Stimulated activated CD4-positive, alpha-beta T cell treated with anti-CD3 and anti-CD28 coated beads, Interleukin-4, amount 100 ng/mL, for 1 hour (primary cell): ENCODE results near the gene SMCO3.

Experiments used
- DNase-seq: peaks from one replicate; pipeline ENCODE4 v3.0.0-alpha.2; 2020

SMCO3 gene

DNA sequence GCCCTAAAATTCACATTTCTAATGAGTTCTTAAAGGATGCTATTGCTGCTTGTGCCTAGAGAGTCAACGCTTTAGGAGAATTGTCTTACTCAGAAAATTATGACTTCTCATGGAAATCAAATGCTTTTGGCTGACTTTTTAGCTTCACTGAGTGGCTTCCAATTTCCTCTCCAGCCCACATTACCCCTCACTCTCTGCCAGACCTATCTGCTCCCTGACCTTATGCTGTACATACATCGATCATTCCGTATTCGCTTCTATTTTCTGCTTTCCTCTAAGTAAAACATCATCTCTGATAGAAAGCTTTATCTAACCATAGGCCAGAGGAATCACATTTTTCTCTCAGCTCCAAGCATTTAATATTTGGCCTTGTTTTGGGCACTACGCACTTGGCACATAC, 12.5 kb upstream of the SMCO3 start:
- DNase-seq, result no peak

DNA sequence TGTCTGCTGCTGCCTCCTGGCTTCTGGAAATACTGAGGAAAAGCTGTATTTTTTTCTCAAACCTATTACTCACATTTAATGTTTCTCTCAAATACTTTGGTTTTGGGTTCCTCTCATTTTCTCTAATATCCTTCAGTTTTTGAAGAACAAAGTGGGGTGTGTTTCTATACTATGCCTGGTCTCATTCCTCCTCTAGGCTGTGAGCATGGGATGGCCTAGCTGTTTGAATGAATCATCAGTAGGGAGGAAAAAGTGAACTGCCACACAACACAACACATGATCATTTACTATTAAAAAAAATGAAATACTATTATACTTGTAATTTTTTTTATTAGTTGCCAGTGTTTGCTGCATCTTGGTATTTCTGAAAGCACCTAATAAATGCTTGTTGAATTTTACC, 11.3 kb upstream of the SMCO3 start:
- DNase-seq, result no peak

DNA sequence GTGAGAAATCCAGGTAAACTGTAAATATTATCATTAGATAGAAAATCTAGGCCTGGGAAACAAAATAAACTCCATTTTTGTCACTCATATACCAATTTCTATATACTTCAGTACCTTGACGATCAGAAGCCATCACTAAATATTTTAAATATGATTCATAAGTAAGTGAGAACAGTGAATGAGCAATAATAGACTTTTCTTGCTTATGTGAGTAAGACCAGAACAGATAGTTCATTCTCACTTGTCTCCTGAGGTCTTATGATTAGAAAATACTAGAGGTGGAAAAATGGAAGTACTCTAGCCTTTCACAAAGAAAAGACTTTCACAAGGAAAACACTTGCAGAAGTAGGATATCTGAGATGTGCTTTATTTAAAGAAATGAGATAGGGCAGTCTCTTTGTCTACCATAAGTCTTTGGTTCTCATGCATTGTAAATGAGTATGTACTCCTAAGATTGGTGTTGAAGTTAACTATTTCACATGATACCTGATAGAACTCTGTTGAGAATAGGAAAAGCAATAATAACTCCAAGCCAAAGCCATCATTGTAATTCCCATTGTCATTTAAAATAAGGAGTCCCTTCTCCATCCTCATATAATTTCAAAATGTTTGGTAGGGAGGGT, 10.1 kb upstream of the SMCO3 start:
- no peak for DNase-seq

DNA sequence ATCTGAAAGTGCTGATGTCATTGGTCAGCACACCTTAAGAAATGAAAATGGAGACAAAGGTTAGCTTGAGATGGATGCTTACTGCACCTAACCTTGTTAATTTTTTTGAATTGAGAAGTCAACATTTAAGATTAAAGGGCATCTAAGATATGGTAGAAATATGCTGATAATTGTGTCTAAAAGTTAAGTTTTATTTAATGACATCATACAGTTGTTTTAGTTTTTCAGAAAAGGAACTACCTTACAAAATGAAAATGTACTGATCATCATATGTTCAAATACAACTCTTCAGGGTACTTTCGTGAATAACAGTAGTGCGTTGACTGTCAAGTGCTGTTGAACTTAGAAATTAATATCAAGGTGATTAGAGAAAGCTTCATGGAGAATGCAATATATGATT, 2.5 kb downstream of the SMCO3 start:
- no peak for DNase-seq

DNA sequence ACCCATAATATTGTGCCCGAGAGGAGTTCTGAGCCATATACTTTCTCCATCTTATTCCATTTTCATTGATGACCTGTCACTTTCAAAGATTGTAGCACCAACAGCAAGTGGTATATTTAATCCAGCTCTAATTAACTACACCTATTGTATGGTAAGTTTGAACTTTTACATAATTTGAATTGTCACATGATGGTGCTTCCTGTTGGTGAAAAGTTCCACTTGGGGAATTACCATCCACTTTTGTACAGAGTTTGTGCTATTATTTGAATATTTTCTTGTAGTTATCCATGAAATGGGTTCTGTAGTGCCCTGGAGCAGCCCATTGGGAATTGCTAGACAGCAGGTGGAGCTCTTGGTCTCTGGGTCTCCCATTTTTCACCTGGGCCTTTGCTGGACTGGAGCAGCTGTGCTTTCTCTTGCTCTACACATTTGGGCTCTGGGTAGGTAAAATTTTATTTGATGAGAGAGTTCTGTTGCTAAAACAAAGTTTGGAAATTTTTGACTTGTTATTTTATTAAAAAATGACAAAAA, 3.0 kb downstream of the SMCO3 start:
- no peak for DNase-seq

DNA sequence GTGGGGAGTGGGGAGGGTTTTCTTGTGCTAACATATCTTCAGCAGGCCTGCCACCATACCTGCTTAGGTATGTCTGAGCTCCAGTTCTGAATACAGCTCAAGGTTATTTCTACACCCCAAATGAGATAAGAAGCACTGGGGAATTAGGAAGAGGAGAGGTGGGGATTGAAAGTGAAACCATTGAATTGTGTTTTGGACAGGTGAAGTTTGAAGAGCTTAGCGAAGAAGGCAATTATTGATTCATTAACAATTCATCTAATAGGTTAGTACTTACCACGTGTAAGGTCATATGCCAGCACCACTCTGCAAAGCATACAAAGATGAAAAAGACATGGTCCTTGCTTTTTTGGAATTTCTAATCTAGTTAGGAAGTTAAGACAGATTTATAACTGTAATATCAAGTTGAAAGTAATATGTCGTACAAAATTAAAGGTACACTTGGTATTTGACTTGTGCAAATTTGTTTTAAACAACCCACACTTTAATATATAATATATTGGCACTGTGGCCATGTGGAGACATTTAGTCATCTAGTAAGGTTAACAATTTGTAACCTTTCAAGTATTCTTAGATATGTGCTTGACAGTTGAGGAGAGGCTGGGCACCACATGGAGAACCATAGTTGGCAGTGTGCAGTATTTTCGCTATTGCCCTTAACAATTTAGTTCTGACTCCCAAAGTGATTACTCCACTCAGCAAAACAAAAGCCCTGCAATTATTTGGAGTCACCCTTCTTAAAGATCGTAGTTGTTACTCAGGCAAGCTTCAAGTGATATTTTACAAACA, 3.6 kb downstream of the SMCO3 start:
- DNase-seq, result no peak

DNA sequence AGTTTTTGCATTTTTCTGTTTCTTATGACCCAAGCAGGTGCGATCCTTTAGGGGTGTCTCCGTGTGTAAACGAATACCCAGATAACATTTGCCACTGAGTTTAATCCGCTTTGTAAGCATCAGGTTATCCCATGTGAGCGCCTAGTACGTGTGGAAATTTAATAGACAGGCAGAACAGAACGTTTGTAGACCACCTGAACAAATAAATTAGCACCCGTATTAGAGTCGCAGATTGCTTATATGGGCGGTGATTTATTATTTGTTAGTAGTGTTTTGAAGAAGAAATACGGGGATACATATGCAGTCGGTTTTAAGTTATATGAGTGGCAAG, 10.2 kb downstream of the SMCO3 start:
- DNase-seq, result no peak

DNA sequence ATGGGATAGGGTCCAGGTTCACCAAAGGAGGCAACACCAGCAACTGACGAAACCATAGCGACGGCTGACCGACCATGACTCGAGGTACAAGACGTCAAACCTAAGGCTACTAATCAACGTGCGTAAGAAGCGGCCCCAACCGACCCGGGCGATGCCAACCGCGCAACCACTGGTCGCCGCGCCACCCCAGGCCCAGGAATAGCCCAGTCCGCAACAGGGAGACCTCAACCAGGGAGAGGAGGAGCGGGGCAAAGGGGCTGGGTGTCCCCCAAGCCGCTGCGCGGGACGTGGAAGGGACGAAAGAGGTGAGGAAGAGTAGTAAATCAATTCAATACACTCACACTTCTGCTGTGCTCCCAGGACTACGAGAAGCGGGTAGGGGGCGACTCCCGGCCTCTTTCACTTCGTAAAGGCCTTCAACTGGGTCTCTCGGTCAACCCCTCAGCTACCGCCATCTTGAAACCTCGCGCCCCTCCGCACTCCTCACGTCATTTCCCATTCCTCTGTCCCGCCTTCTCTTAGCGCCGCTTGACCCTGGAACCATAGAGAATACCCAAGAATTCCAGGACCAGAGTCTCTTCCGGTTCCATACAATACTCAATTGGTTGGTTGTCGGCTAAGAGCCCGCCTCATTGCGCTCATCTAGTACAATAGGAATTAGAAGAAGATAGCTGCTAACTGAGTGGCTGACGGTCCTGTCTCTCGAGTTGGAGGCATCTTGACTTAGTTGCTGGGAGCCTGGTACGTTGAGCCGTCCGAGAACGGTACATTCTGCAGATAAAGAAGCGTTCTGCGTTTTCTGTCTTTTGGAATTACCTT, 10.8 kb downstream of the SMCO3 start, which contains the start of the genes C12orf60 and WBP11:
Gene C12orf60 (plus strand): TSS at position 660 of the 819 bp plus-strand sequence. CDS start 19,266 bp downstream, outside the sequence.
Gene WBP11 (minus strand): TSS at position 468 of the 819 bp plus-strand sequence. CDS start 2,095 bp downstream, outside the sequence.
- DNase-seq, result peak; percentile 79

DNA sequence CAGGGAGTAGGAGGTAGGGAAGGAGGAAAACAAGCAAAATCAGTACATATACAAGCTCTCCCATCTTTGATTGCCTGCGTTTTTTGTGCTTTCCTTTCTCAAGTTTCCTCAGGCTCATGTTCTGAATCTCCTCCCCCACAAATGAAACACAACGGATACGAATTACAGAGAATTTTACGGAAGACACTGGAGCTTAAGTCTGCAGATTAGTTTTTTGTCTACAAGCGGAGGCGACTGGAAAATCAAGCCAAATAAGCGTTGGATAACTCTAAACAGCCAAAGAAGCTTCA, 11.3 kb downstream of the SMCO3 start:
- DNase-seq, result no peak

DNA sequence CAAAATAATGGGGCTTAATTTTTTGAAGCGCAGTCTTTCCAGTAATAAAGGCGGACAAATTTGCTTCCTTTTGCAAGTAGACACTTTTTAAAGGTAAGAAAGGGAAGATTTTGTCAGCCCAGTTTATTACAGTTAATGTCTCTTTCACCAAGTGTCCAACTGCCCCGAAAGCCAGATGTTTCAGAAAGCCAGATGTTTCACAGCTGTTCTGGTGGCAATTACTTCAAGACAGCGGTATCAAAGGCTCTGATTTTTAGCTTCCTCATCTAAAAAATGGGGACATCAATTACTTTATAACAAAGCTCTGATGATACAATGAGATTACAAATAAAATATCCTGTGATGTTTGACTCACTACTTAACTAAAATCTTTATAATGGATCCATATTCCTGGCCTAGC, 11.7 kb downstream of the SMCO3 start:
- no peak for DNase-seq

DNA sequence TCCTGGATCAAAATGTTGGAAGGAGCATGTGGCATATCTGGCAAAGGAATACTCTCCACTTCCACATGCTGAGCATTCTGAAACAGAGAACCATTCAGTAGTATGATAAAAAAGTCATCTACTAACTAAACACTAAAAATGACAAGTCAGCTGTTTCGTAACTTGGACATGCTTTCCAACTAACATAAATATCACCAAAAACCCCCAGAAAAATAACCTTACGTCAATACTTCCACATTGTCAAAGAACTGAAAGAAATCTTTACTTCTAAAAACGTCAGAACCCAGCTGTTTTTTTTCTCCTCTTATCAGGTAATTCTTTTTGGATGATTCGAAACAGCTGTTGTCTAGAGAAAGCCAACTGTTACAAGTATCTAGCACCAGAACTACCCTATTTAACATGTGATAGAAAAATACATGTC, 18.9 kb downstream of the SMCO3 start:
- no peak for DNase-seq

DNA sequence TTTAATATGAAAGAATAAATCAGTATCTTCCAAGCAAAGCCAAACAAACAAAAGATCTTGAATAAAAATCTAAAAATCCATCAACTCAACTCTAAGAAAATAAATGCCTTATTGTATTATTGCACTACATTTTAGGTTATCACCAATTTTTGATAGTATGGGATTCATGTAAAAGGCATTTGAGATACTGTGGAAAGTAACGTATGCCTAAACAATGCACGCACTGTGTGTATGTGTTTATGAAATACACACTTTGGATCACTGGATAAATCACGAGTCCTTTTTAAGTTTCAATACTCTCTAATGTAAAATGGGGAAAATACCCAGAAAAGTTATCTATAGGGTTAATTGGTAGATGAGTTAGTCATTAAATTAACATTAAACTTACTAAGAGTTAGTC, 28.4 kb downstream of the SMCO3 start:
- DNase-seq, result no peak

DNA sequence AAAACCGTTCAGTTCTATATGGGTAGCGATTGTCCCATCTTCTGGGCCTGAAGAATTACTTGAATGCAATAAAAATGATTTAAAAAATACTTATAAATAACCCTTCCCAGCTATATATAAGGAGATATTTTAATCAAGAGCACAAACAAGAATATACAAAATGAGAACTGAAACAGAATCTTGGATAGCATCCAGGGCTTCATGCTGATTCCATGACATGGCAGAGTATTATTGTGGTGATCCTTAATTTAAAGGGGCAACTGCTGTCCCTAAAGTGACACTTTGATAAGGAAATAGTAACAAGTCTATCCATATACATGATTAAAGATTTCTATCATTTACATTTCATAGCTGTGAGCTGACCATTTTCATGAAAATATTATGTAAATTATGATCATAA, 29.5 kb downstream of the SMCO3 start:
- DNase-seq, result no peak

DNA sequence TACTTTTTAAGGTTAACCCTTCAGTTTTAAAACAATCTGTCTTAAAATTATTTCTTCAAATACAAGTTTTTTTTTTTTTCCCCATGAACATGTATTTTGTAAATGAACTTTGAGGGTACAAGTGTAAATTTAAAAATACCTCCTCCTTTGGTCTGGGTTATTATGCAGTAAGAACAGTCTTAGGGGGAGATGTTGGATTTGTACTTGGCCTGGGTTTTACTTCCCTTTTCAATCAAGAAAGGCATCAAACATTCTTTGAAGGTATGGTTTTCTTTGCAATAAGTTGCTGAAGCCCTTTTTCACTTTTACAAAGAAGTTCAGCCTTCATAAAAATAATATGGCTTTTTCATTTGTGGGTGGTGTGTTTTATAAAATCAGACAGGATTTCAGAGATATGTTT, 31.2 kb downstream of the SMCO3 start:
- DNase-seq, result no peak

DNA sequence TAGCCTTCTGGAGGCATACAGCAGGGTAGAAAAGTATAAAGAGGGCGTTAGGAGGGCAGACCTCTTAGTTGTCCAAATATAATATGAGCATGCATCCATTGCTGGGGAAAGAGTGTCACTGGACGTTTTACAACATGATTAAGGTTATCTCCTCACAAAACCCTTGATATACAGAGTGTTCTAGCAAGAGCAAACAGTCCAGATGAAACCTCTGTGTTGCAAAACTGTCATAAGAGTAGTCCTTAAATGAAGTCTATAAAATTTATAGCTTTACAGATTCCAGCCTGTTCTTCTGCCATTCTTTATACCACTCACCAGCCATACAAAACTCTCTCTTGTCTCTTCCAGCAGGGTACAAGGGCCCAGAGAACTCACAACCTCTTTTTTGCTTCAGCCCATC, 32.4 kb downstream of the SMCO3 start:
- DNase-seq, result no peak

DNA sequence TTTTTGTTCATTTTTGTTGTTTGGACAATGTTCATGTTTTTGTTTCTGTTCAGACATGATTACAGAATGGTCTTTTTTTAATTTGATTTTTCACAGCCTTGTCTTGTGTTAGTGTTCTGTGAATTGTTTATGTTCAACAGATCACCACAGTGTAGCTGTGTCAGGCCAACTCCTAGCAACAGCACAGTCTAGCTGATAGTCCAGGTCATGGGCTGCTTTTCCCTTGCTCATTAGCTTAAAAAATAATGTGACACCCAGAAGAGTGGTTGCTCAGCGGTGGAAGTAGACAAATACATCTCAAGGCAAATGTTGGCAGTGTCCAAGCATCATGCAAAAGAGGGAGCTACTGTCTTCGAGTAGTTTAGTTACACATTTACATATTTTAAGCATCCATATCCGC, 33.1 kb downstream of the SMCO3 start:
- DNase-seq, result no peak

DNA sequence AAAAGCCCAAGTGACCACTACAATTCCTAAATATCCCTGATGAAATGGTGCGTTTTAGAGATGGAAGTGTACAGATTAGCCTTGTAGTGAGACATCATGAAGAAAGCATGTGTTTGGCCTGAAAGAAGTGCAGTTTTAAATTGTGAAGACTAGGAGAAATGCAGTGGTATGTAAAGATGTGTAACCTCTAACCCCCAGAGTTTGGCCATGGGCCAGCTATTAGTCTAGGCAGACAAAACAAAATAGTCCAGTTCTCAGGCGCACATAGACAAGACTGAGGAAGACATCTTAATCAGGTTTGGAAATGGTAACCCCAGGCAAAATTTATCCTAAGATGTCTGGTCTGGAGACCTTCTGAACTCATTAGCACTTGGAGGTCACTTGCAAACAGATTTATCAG, 34.1 kb downstream of the SMCO3 start:
- no peak for DNase-seq

DNA sequence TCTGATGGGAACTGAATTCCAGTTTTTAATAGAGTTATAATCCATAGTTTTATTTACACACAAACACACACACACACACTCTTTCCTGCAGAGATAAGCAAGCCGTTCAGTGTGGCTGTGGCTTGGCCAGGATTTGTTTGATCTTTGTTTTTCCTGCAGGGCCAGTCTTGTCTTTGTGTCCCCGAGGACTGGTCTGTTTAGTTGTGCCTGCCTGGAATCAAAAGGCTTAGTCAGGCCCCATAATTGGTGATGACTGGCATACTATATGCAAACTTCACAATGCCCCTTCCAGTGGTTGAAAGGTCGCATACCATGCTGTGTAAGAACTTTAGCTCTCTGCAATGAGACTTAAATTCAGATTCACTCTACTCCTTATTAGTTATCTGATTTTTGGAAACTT, 36.7 kb downstream of the SMCO3 start:
- no peak for DNase-seq

DNA sequence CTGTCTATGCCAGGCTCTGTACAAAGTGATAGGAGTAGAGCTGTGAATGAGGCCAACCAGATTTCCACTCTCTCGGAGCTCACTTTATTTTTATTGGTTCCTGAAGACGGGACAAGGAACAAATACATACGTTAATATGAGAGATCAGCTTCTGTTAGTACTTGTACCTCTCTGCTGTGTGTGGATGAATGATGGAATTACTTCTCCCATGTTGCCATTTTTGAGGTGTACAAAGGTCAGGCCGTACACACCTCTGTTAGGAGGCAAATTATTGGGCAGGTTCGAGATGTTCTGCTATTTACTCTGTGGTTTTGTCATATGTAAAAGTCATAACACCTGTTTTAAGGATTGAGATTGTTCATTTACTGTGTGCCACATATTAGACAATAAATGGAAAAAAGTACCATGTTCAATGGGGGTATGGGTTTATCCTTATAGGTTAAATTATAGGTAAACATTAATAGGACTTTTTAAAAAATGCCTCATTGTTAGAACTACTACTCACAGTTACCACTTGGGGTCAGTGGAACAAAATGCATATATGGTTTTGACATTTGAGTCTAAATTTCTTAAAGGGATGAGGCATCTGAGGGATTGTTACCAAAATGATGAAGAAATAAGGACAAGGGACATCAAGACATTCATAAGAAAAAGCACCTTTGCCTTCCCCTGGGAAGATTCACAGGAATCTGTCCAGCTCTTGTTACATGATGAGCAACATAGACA, 37.6 kb downstream of the SMCO3 start:
- no peak for DNase-seq

DNA sequence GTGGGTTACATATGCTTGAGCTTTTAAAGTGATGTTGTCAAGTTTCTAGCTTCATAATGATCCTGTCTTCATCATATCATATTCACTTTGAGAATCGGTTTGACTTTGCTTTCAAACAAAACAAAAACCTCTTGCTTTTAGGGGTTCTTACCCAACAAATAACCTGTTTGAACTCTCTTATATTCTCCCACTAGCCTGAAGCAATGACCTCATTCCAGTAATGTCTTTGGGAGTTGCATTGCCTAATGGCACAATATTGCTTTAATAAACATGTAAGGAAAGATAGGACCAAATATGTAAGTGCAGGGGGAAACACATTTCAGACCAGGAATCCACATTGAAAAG, 38.4 kb downstream of the SMCO3 start:
- DNase-seq, result no peak

DNA sequence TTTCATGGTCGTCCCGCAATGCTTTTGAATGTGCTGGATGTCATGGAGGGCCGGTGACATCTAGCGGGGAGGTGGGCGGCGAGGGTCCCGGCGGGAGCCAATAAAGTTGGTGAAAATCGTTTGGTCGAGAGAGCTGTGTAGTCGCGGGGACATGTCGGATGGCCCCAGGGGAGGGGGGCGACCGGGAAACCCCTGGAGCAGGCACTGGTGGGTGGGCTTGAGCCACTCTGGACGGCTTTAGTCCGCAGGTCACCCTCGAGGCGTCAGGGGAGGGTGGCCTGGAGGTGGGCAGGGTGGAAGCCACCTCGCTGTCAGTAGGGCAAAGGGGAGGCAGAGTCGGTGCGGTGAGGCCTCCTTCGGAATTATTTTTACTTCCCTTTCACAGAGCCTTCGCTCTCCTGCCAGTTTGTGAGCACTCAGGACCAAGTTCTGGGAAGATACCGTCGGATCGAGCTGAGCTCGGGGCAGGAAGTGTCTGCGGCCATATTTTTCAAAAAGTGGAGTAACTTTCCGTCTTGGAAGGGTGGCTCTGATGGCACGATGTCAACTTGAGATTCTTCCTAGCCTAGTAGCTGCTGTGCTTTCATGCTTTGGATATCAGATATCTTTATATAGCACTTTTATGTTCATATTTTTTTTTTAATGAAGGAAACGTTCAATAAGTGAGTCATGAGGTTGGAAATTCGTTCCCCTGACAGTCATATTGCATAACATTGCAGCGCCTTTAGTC, 38.9 kb downstream of the SMCO3 start:
- DNase-seq, result peak; percentile 15

DNA sequence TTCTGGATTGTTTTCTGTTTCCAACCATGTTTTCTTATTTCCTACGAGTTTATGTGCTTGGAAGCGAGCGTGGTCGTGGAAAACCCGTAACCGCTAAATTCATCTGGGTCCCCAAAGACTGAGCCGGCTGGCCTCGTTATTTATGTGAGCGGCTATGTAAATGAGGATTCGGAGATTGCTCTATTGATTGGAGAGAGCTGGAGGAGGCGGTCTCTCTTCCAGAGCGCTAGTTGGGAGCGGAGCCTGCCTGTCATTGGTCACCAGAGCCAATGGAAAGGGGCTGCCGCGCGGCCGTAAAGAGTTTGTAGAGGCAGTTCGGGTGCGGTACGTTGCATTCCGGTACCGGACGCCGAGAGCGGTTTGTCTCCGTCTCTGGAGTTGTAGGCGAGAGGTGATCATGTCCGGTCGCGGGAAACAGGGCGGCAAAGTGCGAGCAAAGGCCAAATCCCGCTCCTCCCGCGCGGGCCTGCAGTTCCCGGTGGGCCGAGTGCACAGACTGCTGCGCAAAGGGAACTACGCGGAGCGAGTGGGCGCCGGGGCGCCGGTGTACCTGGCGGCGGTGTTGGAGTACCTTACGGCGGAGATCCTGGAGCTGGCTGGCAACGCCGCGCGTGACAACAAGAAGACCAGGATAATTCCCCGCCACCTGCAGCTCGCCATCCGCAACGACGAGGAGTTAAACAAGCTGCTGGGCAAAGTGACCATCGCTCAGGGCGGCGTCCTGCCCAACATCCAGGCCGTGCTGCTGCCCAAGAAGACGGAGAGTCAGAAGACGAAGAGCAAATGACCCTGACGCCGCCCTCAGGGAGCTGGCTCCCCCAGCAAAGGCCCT, 39.7 kb downstream of the SMCO3 start:
- DNase-seq, result peak; percentile 84
